Suprapubic skin (tissue), 4 donors: Measurements from ENCODE around the gene CRTC3.

Experiments
- POLR2A ChIP-seq, 2 donors: fragments of 450-650 bp; IDR thresholded peaks; one replicate each; pipeline ENCODE4 v1.6.1; 2017; ENCODE audit warnings: antibody characterized with exemption in 2 of 2, mild to moderate bottlenecking in 2 of 2, moderate library complexity in 2 of 2
- POLR2AphosphoS5 ChIP-seq, 3 donors: sonication (generic); formaldehyde crosslinking; IDR thresholded peaks; one replicate each; pipeline ENCODE4 v1.6.1; 2017; ENCODE audit warnings: antibody characterized with exemption in 3 of 3

- TF ChIP-seq POLR2A (IDR thresholded peaks at IDR 0.05), result no peak
- TF ChIP-seq POLR2AphosphoS5 (IDR thresholded peaks at IDR 0.05), result no peak
Observed at GRCh38 chr15:90562669-90563068, 32.9 kb downstream of the CRTC3 start.
